MCF 10A (cell line): Measurements from ENCODE around the gene NIM1K. TPM values are rescaled to one million over a fixed set of nuclear protein-coding genes. Genes with fewer than 3 reads are reported as not detected.

Experiments
- BruUV-seq: library from RNA; stranded (reverse); fragments of 400-500 nt; replicated peaks from 2 replicates; lab custom pipeline; 2021; lab: Mats Ljungman, UMichigan
- CTCF ChIA-PET: fragments of 300-600 bp; sonication (Branson Sonifier 250); formaldehyde crosslinking; extraction: SDS; loops from one replicate; lab custom pipeline; 2021; ENCODE audit warnings: antibody characterized with exemption, inconsistent platforms; lab: Yijun Ruan, JAX
- POLR2A ChIA-PET: fragments of 300-600, 350-650 bp; sonication (Branson Sonifier 250); formaldehyde crosslinking; extraction: SDS; loops from one replicate; lab custom pipeline; 2020; ENCODE audit warnings: antibody characterized with exemption, inconsistent platforms; lab: Yijun Ruan, JAX
- DNase-seq: peaks from one replicate; pipeline ENCODE4 v3.0.0-alpha.2; 2018; ENCODE audit not compliant: unreplicated experiment
- H3K27ac Mint-ChIP-seq: one replicate; pipeline ENCODE4 v1.8.0; 2022; ENCODE audit warnings: mild to moderate bottlenecking, low read depth, mixed read lengths; ENCODE audit not compliant: unreplicated experiment
- H3K27me3 Mint-ChIP-seq: one replicate; pipeline ENCODE4 v1.8.0; 2022; ENCODE audit warnings: mixed read lengths; ENCODE audit not compliant: insufficient read depth, unreplicated experiment
- H3K36me3 Mint-ChIP-seq: one replicate; pipeline ENCODE4 v1.8.0; 2022; ENCODE audit warnings: mild to moderate bottlenecking, moderate library complexity, mixed read lengths; ENCODE audit not compliant: insufficient read depth, unreplicated experiment
- H3K4me1 Mint-ChIP-seq: one replicate; pipeline ENCODE4 v1.8.0; 2022; ENCODE audit warnings: mixed read lengths; ENCODE audit not compliant: insufficient read depth, unreplicated experiment
- H3K4me3 Mint-ChIP-seq: one replicate; pipeline ENCODE4 v1.8.0; 2022; ENCODE audit warnings: mild to moderate bottlenecking, moderate library complexity, mixed read lengths; ENCODE audit not compliant: unreplicated experiment
- H3K9me3 Mint-ChIP-seq: one replicate; pipeline ENCODE4 v1.8.0; 2022; ENCODE audit warnings: mixed read lengths; ENCODE audit not compliant: unreplicated experiment
- intact Hi-C: fragments of 100-400 bp; cut with micrococcal nuclease; formaldehyde crosslinking; loops from 2 replicates; pipeline ENCODE4 v1.14.1; 2022
- total RNA-seq: library from RNA; stranded (reverse); gene quantifications from 2 replicates; pipeline ENCODE4 v1.2.3, GENCODE V29; 2022
- TF ChIP-seq, protein P1 (sequence below): fragments of 200-600 bp; IDR thresholded peaks from one replicate; pipeline ENCODE4 v1.8.0; 2022; ENCODE audit warnings: antibody characterized with exemption, mild to moderate bottlenecking; ENCODE audit not compliant: unreplicated experiment

The NIM1K gene
- total RNA-seq, 1 experiment from 2014 or later, result not detected

DNA sequence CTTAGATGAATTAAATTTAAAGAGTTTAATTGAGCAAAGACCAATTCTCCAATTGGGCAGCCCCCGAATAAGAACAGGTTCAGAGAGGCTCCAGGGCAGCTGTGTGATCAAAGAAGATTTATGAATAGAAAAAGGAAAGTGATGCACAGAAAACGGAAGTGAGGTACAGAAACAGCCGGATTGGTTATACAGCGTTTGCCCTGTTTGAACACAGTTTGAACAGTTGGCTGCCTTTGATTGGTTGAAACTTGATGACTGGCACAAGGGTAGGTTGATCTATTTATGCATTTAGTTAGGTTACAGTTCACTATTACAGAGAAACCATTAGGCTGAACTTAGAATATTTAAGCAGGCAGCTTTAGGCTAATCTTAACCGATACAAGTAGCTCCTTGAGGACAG is 29.5 kb downstream of the NIM1K start:
- ChIA-PET POLR2A (no interaction called here), CTCF (interaction anchor here (0.6 to 1.8 kb wide), 3 partner anchors 54 to 168 kb away, joined by 3 to 6 read pairs (median 4); no protein-coding TSS in a partner anchor)
- no peaks in the 10 kb centered on the region for H3K27me3 Mint-ChIP-seq
- H3K36me3 Mint-ChIP-seq, result no peaks in the 10 kb centered on the region
- no peak overlapping the region for H3K27ac Mint-ChIP-seq
- no peak overlapping the region for H3K4me3 Mint-ChIP-seq
- H3K9me3 Mint-ChIP-seq, result no peaks in the 10 kb centered on the region
- TF ChIP-seq, protein P1, sequence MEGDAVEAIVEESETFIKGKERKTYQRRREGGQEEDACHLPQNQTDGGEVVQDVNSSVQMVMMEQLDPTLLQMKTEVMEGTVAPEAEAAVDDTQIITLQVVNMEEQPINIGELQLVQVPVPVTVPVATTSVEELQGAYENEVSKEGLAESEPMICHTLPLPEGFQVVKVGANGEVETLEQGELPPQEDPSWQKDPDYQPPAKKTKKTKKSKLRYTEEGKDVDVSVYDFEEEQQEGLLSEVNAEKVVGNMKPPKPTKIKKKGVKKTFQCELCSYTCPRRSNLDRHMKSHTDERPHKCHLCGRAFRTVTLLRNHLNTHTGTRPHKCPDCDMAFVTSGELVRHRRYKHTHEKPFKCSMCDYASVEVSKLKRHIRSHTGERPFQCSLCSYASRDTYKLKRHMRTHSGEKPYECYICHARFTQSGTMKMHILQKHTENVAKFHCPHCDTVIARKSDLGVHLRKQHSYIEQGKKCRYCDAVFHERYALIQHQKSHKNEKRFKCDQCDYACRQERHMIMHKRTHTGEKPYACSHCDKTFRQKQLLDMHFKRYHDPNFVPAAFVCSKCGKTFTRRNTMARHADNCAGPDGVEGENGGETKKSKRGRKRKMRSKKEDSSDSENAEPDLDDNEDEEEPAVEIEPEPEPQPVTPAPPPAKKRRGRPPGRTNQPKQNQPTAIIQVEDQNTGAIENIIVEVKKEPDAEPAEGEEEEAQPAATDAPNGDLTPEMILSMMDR, result no peak
- intact Hi-C loops, result no loop called here
- no peak for DNase-seq
- no peaks in the 10 kb centered on the region for H3K4me1 Mint-ChIP-seq
- BruUV-seq, result no TSS peak

DNA sequence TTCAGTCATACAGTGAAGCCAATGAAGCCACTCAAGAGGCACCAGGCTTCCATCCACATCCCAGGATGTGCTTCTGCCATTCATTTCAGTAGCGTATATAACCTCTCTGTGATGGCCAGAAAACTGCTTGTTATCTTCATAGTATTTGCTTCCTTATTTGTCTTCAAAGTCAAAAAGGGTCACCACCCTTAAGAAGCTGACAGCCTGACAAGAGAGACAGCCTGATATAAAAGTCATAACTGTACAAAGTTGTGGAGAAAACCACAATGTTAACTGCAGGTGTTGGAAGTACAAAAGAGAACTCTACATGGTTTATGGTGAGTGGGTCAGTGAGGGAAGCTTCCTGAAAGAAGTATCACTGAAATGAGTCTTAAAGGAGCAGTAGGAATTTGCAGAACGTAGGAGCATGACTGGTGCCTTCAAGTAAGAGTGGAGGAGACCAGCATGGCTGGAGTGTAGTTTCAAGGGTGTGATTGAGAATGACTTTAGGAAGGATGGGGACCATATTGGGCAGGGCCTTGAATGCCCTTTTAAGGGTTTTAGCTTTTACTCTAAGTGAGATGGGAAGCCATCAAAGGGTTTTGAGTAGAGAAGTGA is 33.7 kb downstream of the NIM1K start:
- CTCF ChIA-PET, result interaction anchor here (0.6 to 6.6 kb wide), 10 partner anchors 9 to 313 kb away, joined by 3 to 92 read pairs (median 4); partner anchors contain the start of gene TMEM267
- no peaks in the 10 kb centered on the region for H3K4me1 Mint-ChIP-seq
- BruUV-seq, result no TSS peak
- TF ChIP-seq, protein P1, result no peak
- no peaks in the 10 kb centered on the region for H3K36me3 Mint-ChIP-seq
- intact Hi-C loops, result loop anchor here (2.0 to 5.0 kb wide), 3 partner anchors 81 to 259 kb away; no protein-coding TSS in a partner anchor
- H3K27ac Mint-ChIP-seq, result no peak overlapping the region
- H3K9me3 Mint-ChIP-seq, result no peaks in the 10 kb centered on the region
- H3K4me3 Mint-ChIP-seq, result no peak overlapping the region
- H3K27me3 Mint-ChIP-seq, result no peaks in the 10 kb centered on the region
- DNase-seq, result no peak
- POLR2A ChIA-PET, result interaction anchor here (0.6 to 0.9 kb wide), 3 partner anchors 11 to 88 kb away, joined by 3 to 4 read pairs (median 3); partner anchors contain the start of gene HMGCS1

DNA sequence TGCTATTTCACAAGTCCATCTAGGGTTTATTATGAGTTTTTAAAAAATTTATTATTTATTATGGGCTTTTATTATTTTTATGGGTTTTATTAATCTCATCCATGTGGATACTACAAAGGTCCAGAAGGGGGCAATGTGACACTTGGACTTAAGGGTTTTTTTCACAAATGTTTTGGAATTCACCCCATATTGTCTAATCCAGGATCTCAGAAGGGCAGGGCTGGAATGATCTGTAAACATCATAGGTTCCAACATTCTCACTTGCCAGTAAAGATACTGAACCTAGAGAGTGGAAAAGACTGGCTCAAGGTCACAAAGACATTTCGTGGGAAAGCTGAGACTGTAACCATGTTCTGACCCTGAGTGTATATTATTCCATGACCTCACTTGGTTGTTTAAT is 35.6 kb downstream of the NIM1K start:
- Mint-ChIP-seq H3K36me3 (no peaks in the 10 kb centered on the region), H3K9me3 (no peaks in the 10 kb centered on the region), H3K27ac (no peak overlapping the region), H3K4me3 (no peak overlapping the region), H3K4me1 (peaks cover 4% of the 10 kb centered on the region), H3K27me3 (no peaks in the 10 kb centered on the region)
- intact Hi-C loops, result loop anchor here (1.0 to 5.0 kb wide), 5 partner anchors 79 to 318 kb away; no protein-coding TSS in a partner anchor
- TF ChIP-seq, protein P1, result peak; percentile 51
- DNase-seq, result peak; percentile 67
- no TSS peak for BruUV-seq
- ChIA-PET POLR2A (interaction anchor here (1.4 kb wide), 1 partner anchor 162 kb away, joined by 3 read pairs; no protein-coding TSS in a partner anchor), CTCF (interaction anchor here (0.7 to 6.6 kb wide), 15 partner anchors 11 to 258 kb away, joined by 3 to 92 read pairs (median 5); no protein-coding TSS in a partner anchor)

DNA sequence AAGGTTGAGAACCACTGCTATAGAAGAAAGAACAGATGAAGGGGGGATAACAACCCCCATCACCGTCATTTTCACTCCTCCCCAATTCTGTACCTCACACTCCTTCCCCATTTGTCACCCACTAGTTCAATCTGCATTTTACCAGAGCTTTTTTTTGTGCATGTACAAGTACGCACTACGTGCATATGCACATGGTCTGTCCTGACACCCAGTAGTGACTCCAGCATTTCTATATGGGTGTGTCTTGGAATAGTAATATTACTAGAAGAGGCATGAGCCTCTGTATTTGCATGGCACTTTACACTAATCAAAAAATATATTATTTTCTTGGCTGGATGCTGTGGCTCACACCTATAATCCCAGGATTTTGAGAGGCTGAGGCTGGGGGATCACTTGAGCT is 38.7 kb downstream of the NIM1K start:
- no peak overlapping the region for H3K4me3 Mint-ChIP-seq
- TF ChIP-seq, protein P1, result no peak
- H3K36me3 Mint-ChIP-seq, result no peaks in the 10 kb centered on the region
- no TSS peak for BruUV-seq
- H3K27ac Mint-ChIP-seq, result no peak overlapping the region
- ChIA-PET CTCF (interaction anchor here (0.7 to 6.7 kb wide), 3 partner anchors 23 to 158 kb away, joined by 3 to 53 read pairs (median 3); no protein-coding TSS in a partner anchor), POLR2A (interaction anchor here (0.6 to 1.2 kb wide), 2 partner anchors 83 to 166 kb away, joined by 4 read pairs; no protein-coding TSS in a partner anchor)
- no peak for DNase-seq
- peaks cover 4% of the 10 kb centered on the region for H3K4me1 Mint-ChIP-seq
- H3K9me3 Mint-ChIP-seq, result no peaks in the 10 kb centered on the region
- H3K27me3 Mint-ChIP-seq, result no peaks in the 10 kb centered on the region
- intact Hi-C loops, result no loop called here
